GM23338 (cell line): ENCODE data around the gene ZNF766. TPM values are rescaled to one million over a fixed set of nuclear protein-coding genes. Genes with fewer than 3 reads are reported as not detected.

Experiments used
- ATAC-seq: fragments of 200-7000 bp; cut with Tn5 transposase; 3 replicates; pipeline ENCODE4 v1.9.1; 2020
- DNase-seq: peaks from one replicate; pipeline ENCODE4 v3.0.0-alpha.2; 2015; ENCODE audit warnings: low spot score
- H2AFZ ChIP-seq: fragments of 200-600 bp; sonication (generic); 2 replicates; pipeline ENCODE4 v1.8.0; 2016; ENCODE audit warnings: antibody characterized with exemption, mild to moderate bottlenecking, moderate library complexity
- H3F3A ChIP-seq: fragments of 200-600 bp; sonication (generic); replicated peaks from 2 replicates; pipeline ENCODE4 v1.8.0; 2017; ENCODE audit warnings: antibody characterized with exemption, mixed run types, low read depth
- H3K27ac ChIP-seq: fragments of 200-600 bp; sonication (generic); 2 replicates; pipeline ENCODE4 v1.6.1; 2016; ENCODE audit warnings: low read depth
- H3K27me3 ChIP-seq: fragments of 200-600 bp; sonication (generic); 2 replicates; pipeline ENCODE4 v1.8.0; 2016; ENCODE audit warnings: mild to moderate bottlenecking, mixed run types, moderate library complexity; ENCODE audit not compliant: insufficient read depth
- H3K36me3 ChIP-seq: fragments of 200-600 bp; sonication (generic); 2 replicates; pipeline ENCODE4 v1.8.0; 2016; ENCODE audit warnings: mild to moderate bottlenecking; ENCODE audit not compliant: insufficient read depth
- H3K4me1 ChIP-seq: fragments of 200-600 bp; sonication (generic); 2 replicates; pipeline ENCODE4 v1.8.0; 2016; ENCODE audit warnings: mild to moderate bottlenecking, moderate library complexity; ENCODE audit not compliant: insufficient read depth
- H3K4me2 ChIP-seq: fragments of 200-600 bp; sonication (generic); 2 replicates; pipeline ENCODE4 v1.7.1; 2017; ENCODE audit warnings: mixed run types
- H3K4me3 ChIP-seq: fragments of 200-600 bp; sonication (generic); 2 replicates; pipeline ENCODE4 v1.6.1; 2016; ENCODE audit warnings: mixed run types
- H3K79me2 ChIP-seq: fragments of 200-600 bp; sonication (generic); replicated peaks from 2 replicates; pipeline ENCODE4 v1.8.0; 2017; ENCODE audit warnings: mild to moderate bottlenecking; ENCODE audit not compliant: insufficient read depth
- H3K9me2 ChIP-seq: fragments of 200-600 bp; sonication (generic); 2 replicates; pipeline ENCODE4 v1.8.0; 2017; ENCODE audit not compliant: insufficient read depth
- H4K20me1 ChIP-seq: fragments of 200-600 bp; sonication (generic); replicated peaks from 2 replicates; pipeline ENCODE4 v1.8.0; 2017; ENCODE audit warnings: mild to moderate bottlenecking; ENCODE audit not compliant: insufficient read depth
- H3K27ac Mint-ChIP-seq: 2 replicates; pipeline ENCODE4 v1.8.0; 2020; ENCODE audit warnings: inconsistent platforms, mild to moderate bottlenecking, moderate library complexity, mixed read lengths
- H3K27me3 Mint-ChIP-seq: 3 replicates; pipeline ENCODE4 v1.8.0; 2022; ENCODE audit warnings: low read depth, mild to moderate bottlenecking, moderate library complexity, mixed read lengths, inconsistent platforms; ENCODE audit not compliant: insufficient read depth, poor library complexity
- H3K36me3 Mint-ChIP-seq: 3 replicates; pipeline ENCODE4 v1.8.0; 2021; ENCODE audit warnings: low read depth, mild to moderate bottlenecking, inconsistent platforms, moderate library complexity, mixed read lengths
- H3K4me1 Mint-ChIP-seq: 3 replicates; pipeline ENCODE4 v1.8.0; 2020; ENCODE audit warnings: mild to moderate bottlenecking, inconsistent platforms, mixed read lengths
- H3K4me3 Mint-ChIP-seq: 3 replicates; pipeline ENCODE4 v1.8.0; 2021; ENCODE audit warnings: moderate library complexity, mild to moderate bottlenecking, inconsistent platforms, mixed read lengths
- H3K9me3 Mint-ChIP-seq: 3 replicates; pipeline ENCODE4 v1.8.0; 2020; ENCODE audit warnings: moderate library complexity, mild to moderate bottlenecking, inconsistent platforms, mixed read lengths
- CREB1 ChIP-seq: fragments of 250-450 bp; sonication (Bioruptor Pico); IDR thresholded peaks from 2 replicates; pipeline ENCODE4 v1.5.0; 2020; ENCODE audit warnings: low read depth, mild to moderate bottlenecking, moderate library complexity
- EZH2 ChIP-seq: fragments of 200-600 bp; sonication (generic); IDR thresholded peaks from one replicate; pipeline ENCODE4 v1.8.0; 2017; ENCODE audit warnings: antibody characterized with exemption, mild to moderate bottlenecking, low read depth; ENCODE audit not compliant: unreplicated experiment
- EZH2phosphoT487 ChIP-seq: fragments of 200-600 bp; sonication (generic); IDR thresholded peaks from one replicate; pipeline ENCODE4 v1.8.1; 2018; ENCODE audit warnings: antibody characterized with exemption; ENCODE audit not compliant: unreplicated experiment
- JUNB ChIP-seq: IDR thresholded peaks from one replicate; pipeline ENCODE4 v1.6.1; 2016; ENCODE audit warnings: antibody characterized with exemption; ENCODE audit not compliant: unreplicated experiment
- NANOG ChIP-seq: IDR thresholded peaks from 2 replicates; pipeline ENCODE4 v1.6.1; 2016; ENCODE audit warnings: antibody characterized with exemption, borderline replicate concordance
- POLR2AphosphoS5 ChIP-seq: IDR thresholded peaks from 2 replicates; pipeline ENCODE4 v1.6.1; 2016; ENCODE audit warnings: antibody characterized with exemption, low read depth
- STAT1 ChIP-seq: IDR thresholded peaks from one replicate; pipeline ENCODE4 v1.6.1; 2016; ENCODE audit warnings: antibody characterized with exemption; ENCODE audit not compliant: unreplicated experiment
- ZNF114 ChIP-seq: fragments of 250-450 bp; sonication (Bioruptor Pico); IDR thresholded peaks from 2 replicates; pipeline ENCODE4 v1.5.0; 2020; ENCODE audit warnings: mild to moderate bottlenecking, moderate library complexity
- ZNF331 ChIP-seq: fragments of 250-450 bp; sonication (Bioruptor Pico); IDR thresholded peaks from 2 replicates; pipeline ENCODE4 v1.5.0; 2020; ENCODE audit warnings: low read depth, mild to moderate bottlenecking, moderate library complexity
- polyA plus RNA-seq: library from polyadenylated mRNA; unstranded; fragments of >200 nt; fragmentation: Nextera tagmentation; extraction: Ambion mirVana; gene quantifications from 2 replicates; pipeline ENCODE4 v1.2.1, GENCODE V29; 2016
- total RNA-seq: library from RNA; depleted of rRNA; stranded (reverse); fragments of >200 nt; shearing (Covaris generic); gene quantifications from 2 replicates; pipeline ENCODE4 v1.2.3, GENCODE V29; 2014
- TF ChIP-seq, protein P1 (sequence below): fragments of 250-450 bp; sonication (Bioruptor Pico); IDR thresholded peaks from 2 replicates; pipeline ENCODE4 v1.5.0; 2020; ENCODE audit warnings: mild to moderate bottlenecking, moderate library complexity
- TF ChIP-seq, protein P2 (sequence below): IDR thresholded peaks from 2 replicates; pipeline ENCODE4 v1.6.1; 2016; ENCODE audit warnings: antibody characterized with exemption
- TF ChIP-seq, protein P3 (sequence below): IDR thresholded peaks from one replicate; pipeline ENCODE4 v1.6.1; 2018; ENCODE audit warnings: antibody characterized with exemption; ENCODE audit not compliant: unreplicated experiment
- TF ChIP-seq, protein P4 (sequence below), 2 experiments: fragments of 200-600 bp in 1 of 2; sonication (generic) in 1 of 2; conservative IDR thresholded peaks; 2 replicates each; pipeline versions ENCODE4 v1.5.1 to v1.6.1; 2016 to 2017; ENCODE audit warnings: antibody characterized with exemption in 2 of 2, low read depth in 2 of 2, mild to moderate bottlenecking in 2 of 2, moderate library complexity in 1 of 2

The ZNF766 gene
- total and polyA plus RNA-seq, 2 experiments from 2014 or later = 22.1 to 29.3 TPM

DNA sequence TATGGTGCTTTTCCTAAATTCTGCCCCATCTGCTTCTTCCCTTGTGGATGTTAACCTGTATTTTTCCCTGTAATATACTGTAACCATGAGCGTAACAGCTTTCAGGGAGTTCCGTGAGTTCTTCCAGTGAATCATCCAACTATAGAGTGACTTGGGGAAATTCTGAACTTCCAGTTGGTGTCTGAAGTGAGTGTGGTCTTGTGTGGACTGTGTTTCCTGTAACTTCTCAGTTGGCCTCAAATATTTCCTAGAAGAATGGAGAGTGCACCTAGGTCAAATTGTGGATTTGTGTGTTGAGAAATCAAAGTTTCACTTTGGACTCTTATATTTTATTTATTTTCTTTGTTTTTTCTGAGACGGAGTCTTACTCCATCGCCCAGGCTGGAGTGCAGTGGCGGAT lies 11.0 kb upstream of the ZNF766 start:
- Histone ChIP-seq H4K20me1 (no peaks in the 10 kb centered on the region), H3K4me1 (no peaks in the 10 kb centered on the region), H3K9me2 (no peaks in the 10 kb centered on the region), H3K36me3 (no peaks in the 10 kb centered on the region), H3F3A (no peaks in the 10 kb centered on the region), H3K27ac (no peak overlapping the region), H3K79me2 (no peaks in the 10 kb centered on the region), H3K4me3 (no peak overlapping the region), H3K27me3 (no peaks in the 10 kb centered on the region), H2AFZ (no peak overlapping the region), H3K4me2 (no peak overlapping the region)
- H3K27me3 Mint-ChIP-seq = peaks cover 3% of the 10 kb centered on the region
- TF ChIP-seq ZNF114 = no peak
- TF ChIP-seq ZNF331 (CRISPR knock-in tag) = no peak
- no peak for TF ChIP-seq CREB1 (CRISPR knock-in tag)
- TF ChIP-seq, protein P1, sequence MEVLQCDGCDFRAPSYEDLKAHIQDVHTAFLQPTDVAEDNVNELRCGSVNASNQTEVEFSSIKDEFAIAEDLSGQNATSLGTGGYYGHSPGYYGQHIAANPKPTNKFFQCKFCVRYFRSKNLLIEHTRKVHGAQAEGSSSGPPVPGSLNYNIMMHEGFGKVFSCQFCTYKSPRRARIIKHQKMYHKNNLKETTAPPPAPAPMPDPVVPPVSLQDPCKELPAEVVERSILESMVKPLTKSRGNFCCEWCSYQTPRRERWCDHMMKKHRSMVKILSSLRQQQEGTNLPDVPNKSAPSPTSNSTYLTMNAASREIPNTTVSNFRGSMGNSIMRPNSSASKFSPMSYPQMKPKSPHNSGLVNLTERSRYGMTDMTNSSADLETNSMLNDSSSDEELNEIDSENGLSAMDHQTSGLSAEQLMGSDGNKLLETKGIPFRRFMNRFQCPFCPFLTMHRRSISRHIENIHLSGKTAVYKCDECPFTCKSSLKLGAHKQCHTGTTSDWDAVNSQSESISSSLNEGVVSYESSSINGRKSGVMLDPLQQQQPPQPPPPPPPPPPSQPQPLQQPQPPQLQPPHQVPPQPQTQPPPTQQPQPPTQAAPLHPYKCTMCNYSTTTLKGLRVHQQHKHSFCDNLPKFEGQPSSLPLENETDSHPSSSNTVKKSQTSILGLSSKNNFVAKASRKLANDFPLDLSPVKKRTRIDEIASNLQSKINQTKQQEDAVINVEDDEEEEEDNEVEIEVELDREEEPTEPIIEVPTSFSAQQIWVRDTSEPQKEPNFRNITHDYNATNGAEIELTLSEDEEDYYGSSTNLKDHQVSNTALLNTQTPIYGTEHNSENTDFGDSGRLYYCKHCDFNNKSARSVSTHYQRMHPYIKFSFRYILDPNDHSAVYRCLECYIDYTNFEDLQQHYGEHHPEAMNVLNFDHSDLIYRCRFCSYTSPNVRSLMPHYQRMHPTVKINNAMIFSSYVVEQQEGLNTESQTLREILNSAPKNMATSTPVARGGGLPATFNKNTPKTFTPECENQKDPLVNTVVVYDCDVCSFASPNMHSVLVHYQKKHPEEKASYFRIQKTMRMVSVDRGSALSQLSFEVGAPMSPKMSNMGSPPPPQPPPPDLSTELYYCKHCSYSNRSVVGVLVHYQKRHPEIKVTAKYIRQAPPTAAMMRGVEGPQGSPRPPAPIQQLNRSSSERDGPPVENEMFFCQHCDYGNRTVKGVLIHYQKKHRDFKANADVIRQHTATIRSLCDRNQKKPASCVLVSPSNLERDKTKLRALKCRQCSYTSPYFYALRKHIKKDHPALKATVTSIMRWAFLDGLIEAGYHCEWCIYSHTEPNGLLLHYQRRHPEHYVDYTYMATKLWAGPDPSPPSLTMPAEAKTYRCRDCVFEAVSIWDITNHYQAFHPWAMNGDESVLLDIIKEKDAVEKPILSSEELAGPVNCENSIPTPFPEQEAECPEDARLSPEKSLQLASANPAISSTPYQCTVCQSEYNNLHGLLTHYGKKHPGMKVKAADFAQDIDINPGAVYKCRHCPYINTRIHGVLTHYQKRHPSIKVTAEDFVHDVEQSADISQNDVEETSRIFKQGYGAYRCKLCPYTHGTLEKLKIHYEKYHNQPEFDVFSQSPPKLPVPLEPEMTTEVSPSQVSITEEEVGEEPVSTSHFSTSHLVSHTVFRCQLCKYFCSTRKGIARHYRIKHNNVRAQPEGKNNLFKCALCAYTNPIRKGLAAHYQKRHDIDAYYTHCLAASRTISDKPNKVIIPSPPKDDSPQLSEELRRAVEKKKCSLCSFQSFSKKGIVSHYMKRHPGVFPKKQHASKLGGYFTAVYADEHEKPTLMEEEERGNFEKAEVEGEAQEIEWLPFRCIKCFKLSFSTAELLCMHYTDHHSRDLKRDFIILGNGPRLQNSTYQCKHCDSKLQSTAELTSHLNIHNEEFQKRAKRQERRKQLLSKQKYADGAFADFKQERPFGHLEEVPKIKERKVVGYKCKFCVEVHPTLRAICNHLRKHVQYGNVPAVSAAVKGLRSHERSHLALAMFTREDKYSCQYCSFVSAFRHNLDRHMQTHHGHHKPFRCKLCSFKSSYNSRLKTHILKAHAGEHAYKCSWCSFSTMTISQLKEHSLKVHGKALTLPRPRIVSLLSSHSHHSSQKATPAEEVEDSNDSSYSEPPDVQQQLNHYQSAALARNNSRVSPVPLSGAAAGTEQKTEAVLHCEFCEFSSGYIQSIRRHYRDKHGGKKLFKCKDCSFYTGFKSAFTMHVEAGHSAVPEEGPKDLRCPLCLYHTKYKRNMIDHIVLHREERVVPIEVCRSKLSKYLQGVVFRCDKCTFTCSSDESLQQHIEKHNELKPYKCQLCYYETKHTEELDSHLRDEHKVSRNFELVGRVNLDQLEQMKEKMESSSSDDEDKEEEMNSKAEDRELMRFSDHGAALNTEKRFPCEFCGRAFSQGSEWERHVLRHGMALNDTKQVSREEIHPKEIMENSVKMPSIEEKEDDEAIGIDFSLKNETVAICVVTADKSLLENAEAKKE (CRISPR knock-in tag) = no peak
- TF ChIP-seq, protein P2, sequence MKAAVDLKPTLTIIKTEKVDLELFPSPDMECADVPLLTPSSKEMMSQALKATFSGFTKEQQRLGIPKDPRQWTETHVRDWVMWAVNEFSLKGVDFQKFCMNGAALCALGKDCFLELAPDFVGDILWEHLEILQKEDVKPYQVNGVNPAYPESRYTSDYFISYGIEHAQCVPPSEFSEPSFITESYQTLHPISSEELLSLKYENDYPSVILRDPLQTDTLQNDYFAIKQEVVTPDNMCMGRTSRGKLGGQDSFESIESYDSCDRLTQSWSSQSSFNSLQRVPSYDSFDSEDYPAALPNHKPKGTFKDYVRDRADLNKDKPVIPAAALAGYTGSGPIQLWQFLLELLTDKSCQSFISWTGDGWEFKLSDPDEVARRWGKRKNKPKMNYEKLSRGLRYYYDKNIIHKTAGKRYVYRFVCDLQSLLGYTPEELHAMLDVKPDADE = no peak
- TF ChIP-seq, protein P3, sequence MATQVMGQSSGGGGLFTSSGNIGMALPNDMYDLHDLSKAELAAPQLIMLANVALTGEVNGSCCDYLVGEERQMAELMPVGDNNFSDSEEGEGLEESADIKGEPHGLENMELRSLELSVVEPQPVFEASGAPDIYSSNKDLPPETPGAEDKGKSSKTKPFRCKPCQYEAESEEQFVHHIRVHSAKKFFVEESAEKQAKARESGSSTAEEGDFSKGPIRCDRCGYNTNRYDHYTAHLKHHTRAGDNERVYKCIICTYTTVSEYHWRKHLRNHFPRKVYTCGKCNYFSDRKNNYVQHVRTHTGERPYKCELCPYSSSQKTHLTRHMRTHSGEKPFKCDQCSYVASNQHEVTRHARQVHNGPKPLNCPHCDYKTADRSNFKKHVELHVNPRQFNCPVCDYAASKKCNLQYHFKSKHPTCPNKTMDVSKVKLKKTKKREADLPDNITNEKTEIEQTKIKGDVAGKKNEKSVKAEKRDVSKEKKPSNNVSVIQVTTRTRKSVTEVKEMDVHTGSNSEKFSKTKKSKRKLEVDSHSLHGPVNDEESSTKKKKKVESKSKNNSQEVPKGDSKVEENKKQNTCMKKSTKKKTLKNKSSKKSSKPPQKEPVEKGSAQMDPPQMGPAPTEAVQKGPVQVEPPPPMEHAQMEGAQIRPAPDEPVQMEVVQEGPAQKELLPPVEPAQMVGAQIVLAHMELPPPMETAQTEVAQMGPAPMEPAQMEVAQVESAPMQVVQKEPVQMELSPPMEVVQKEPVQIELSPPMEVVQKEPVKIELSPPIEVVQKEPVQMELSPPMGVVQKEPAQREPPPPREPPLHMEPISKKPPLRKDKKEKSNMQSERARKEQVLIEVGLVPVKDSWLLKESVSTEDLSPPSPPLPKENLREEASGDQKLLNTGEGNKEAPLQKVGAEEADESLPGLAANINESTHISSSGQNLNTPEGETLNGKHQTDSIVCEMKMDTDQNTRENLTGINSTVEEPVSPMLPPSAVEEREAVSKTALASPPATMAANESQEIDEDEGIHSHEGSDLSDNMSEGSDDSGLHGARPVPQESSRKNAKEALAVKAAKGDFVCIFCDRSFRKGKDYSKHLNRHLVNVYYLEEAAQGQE = no peak
- TF ChIP-seq EZH2 = no peak
- TF ChIP-seq EZH2phosphoT487 = no peak
- TF ChIP-seq, protein P4, sequence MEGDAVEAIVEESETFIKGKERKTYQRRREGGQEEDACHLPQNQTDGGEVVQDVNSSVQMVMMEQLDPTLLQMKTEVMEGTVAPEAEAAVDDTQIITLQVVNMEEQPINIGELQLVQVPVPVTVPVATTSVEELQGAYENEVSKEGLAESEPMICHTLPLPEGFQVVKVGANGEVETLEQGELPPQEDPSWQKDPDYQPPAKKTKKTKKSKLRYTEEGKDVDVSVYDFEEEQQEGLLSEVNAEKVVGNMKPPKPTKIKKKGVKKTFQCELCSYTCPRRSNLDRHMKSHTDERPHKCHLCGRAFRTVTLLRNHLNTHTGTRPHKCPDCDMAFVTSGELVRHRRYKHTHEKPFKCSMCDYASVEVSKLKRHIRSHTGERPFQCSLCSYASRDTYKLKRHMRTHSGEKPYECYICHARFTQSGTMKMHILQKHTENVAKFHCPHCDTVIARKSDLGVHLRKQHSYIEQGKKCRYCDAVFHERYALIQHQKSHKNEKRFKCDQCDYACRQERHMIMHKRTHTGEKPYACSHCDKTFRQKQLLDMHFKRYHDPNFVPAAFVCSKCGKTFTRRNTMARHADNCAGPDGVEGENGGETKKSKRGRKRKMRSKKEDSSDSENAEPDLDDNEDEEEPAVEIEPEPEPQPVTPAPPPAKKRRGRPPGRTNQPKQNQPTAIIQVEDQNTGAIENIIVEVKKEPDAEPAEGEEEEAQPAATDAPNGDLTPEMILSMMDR (conservative IDR thresholded peaks at IDR 0.05; ENCODE audit: low read depth in 2 of 2) = no peak
- no peak for TF ChIP-seq NANOG
- TF ChIP-seq POLR2AphosphoS5 = no peak
- no peak for TF ChIP-seq JUNB
- no peak for TF ChIP-seq STAT1
- H3K27ac Mint-ChIP-seq = no peak overlapping the region
- peaks cover 24% of the 10 kb centered on the region for H3K9me3 Mint-ChIP-seq
- ATAC-seq (no peak), DNase-seq (no peak)
- no peaks in the 10 kb centered on the region; the same call in 2 of the 3 replicates for H3K36me3 Mint-ChIP-seq
- H3K4me1 Mint-ChIP-seq = no peaks in the 10 kb centered on the region
- no peak overlapping the region for H3K4me3 Mint-ChIP-seq
